ENCODE data around the gene LRFN4. TPM values are rescaled to one million over a fixed set of nuclear protein-coding genes. Genes with fewer than 3 reads are reported as not detected.

Gene LRFN4
- total RNA-seq, 4 donors from 2014 or later: 6.7 to 13.5 (median 7.2) TPM

DNA sequence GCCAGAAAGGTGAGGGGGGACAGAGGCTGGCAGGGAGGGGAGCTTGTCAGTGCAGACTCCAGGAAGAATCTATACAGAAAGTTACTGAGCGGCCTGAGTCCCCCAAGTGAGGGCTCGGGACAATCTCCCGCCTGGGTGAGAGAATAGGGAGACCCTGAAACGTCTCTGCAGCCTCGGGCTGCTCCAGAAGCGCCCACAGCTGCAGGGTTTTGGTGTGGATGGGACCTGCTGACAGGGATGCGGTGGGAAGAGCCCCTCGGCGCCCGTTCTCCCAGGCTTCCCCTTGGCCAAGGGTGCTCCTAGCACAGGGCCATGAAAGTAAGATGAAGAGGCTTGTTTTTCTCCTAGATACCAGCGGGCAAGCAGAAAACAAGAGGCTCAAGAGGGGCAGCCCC is 14.4 kb upstream of the LRFN4 start:
- Histone ChIP-seq H3K36me3 (peaks cover 0 to 69% (median 6%) of the 10 kb centered on the region in 3 donors), H3K4me3 (peak overlapping the region; percentile 71 to 94 (median 78)), H3K27me3 (no peaks in the 10 kb centered on the region), H3K27ac (peak overlapping the region; percentile 95 to 100 (median 99)), H3K4me1 (peaks cover 25 to 72% (median 34%) of the 10 kb centered on the region in 3 donors), H3K9me3 (no peaks in the 10 kb centered on the region)
- WGBS, 2 donors: 2 to 3% methylated on average over 5 to 10 of the region's 11 CpGs
- TF ChIP-seq CTCF (IDR thresholded peaks at IDR 0.05) (no peak), POLR2A (IDR thresholded peaks at IDR 0.05) (no peak)
- no peak for DNase-seq
- intact Hi-C loops (cut with DNase I): no loop called here

DNA sequence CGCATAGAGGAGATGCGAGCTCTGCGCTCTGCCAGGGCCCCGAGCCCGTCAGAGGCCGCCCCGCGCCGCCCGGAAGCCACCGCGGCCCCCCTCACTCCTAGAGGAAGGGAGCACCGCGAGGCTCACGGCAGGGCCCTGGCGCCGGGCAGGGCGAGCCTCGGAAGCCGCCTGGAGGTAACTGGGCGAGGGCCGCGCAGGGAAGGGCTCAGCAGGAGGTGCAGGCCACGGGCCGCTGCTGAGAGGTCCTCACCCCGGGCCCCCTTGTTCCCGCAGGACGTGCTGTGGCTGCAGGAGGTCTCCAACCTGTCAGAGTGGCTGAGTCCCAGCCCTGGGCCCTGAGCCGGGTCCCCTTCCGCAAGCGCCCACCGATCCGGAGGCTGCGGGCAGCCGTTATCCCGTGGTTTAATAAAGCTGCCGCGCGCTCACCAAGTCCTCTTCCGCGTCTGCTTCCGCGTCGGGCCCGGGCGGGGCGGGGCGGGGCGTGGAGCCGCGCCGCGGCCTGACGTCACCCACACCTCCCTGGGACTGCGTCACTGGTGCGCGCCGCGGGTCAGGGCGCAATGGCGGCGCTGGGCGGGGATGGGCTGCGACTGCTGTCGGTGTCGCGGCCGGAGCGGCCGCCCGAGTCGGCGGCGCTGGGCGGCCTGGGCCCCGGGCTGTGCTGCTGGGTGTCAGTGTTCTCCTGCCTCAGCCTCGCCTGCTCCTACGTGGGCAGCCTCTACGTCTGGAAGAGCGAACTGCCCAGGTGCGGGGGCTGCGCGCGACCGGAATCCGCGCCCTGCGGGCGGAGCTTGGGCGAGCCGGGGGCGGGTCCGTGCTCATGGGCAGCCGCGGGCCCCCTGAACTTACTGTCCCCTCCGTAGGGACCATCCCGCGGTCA is 13.7 kb upstream of the LRFN4 start, which contains the start of gene RCE1:
Gene RCE1, plus strand, starts transcription at position 546 of the 880 bp plus-strand sequence. Its CDS starts 15 bp downstream, at position 561.
- Histone ChIP-seq H3K36me3 (peaks cover 0 to 69% (median 3%) of the 10 kb centered on the region in 3 donors), H3K27me3 (no peaks in the 10 kb centered on the region), H3K9me3 (no peaks in the 10 kb centered on the region), H3K4me3 (peak within 1 kb of the TSS; percentile 71 to 94 (median 78)), H3K4me1 (peaks cover 25 to 77% (median 34%) of the 10 kb centered on the region in 3 donors), H3K27ac (peak within 1 kb of the TSS; percentile 95 to 100 (median 99))
- WGBS, 2 donors: 0% methylated on average over 1 of the region's 98 CpGs; no CpG with 5 or more reads in 1 of the 2 donors
- intact Hi-C loops (cut with DNase I): no loop called here
- DNase-seq: peak; percentile 56
- TF ChIP-seq CTCF (IDR thresholded peaks at IDR 0.05): no peak
- TF ChIP-seq POLR2A (IDR thresholded peaks at IDR 0.05): peak in 3 of 4 donors; percentile 85 to 96 (median 94)

GRCh38 chr11:66843776-66844495 is 12.9 kb upstream of the LRFN4 start:
- intact Hi-C loops (cut with DNase I): no loop called here
- no peaks in the 10 kb centered on the region for H3K27me3 ChIP-seq
- WGBS, 2 donors: 17 to 24% methylated on average over 6 to 9 of the region's 16 CpGs
- DNase-seq: no peak
- H3K9me3 ChIP-seq: no peaks in the 10 kb centered on the region
- TF ChIP-seq POLR2A (IDR thresholded peaks at IDR 0.05): no peak
- no peak for TF ChIP-seq CTCF (IDR thresholded peaks at IDR 0.05)
- H3K27ac ChIP-seq: peak overlapping the region; percentile 95 to 100 (median 99)
- H3K4me1 ChIP-seq: peaks cover 25 to 77% (median 34%) of the 10 kb centered on the region in 3 donors
- peak overlapping the region; percentile 71 to 94 (median 78) for H3K4me3 ChIP-seq
- H3K36me3 ChIP-seq: peaks cover 0 to 69% (median 0%) of the 10 kb centered on the region in 3 donors

DNA sequence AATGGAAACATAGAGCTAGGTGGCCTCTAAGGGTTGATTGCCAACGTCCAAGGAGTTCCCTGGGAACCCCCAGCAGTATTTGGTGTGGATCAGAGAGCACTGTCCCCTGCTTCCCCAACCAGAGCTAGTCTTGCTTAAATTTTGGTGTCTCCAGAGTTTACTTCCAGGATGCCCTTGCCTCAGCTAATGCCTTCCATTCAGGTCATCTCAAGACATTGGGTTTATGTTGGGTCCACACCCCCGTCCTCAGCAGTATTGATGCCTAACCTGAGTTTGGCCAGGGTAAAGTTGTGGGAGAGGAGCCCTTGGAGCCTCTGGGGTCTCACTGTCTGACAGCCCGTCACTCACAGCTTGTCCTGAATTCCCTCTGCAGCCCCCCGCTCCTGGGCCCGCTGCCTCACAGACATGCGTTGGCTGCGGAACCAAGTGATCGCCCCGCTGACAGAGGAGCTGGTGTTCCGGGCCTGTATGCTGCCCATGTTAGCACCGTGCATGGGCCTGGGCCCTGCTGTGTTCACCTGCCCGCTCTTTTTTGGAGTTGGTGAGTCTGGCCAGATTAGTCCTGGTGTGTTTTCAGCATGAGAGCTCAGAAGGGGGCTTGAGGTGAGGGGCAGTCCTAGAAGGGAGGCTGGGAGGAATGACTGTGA is 12.2 kb upstream of the LRFN4 start:
- Histone ChIP-seq H3K4me1 (peaks cover 25 to 73% (median 34%) of the 10 kb centered on the region in 3 donors), H3K27ac (peak overlapping the region in 3 of 4 donors; percentile 95 to 100 (median 99)), H3K36me3 (peaks cover 0 to 69% (median 0%) of the 10 kb centered on the region in 3 donors), H3K4me3 (peak overlapping the region in 2 of 4 donors; percentile 81 to 94), H3K9me3 (no peaks in the 10 kb centered on the region), H3K27me3 (no peaks in the 10 kb centered on the region)
- TF ChIP-seq CTCF (IDR thresholded peaks at IDR 0.05) (no peak), POLR2A (IDR thresholded peaks at IDR 0.05) (no peak)
- 75 to 89% methylated on average over 2 to 3 of the region's 12 CpGs for WGBS, 2 donors
- no peak for DNase-seq
- intact Hi-C loops (cut with DNase I): no loop called here
